Stimulated activated CD8-positive, alpha-beta memory T cell treated with anti-CD3 and anti-CD28 coated beads, Interleukin-12 subunit alpha, Interleukin-12 subunit beta, amount 100 ng/mL, for 1 hour (primary cell): ENCODE measurements around the gene USP9X.
"Not testable (repeated sequence)": the region's sequence is repeated elsewhere in the genome, so short reads cannot be mapped to it uniquely, and the experiment has no call there.

Experiments used
- DNase-seq: peaks from one replicate; pipeline ENCODE4 v3.0.0-alpha.2; 2020; ENCODE audit warnings: low read depth

USP9X gene

GRCh38 chrX:41084893-41085511, at the start of gene USP9X:
Gene USP9X (plus strand): TSS chrX:41085445. CDS start chrX:41123629, 38,184 bp downstream.
- peak; percentile 74 for DNase-seq

GRCh38 chrX:41035582-41035981, 49.7 kb upstream of the USP9X start:
- DNase-seq = no peak

GRCh38 chrX:41036668-41037326, 48.4 kb upstream of the USP9X start:
- no peak for DNase-seq

GRCh38 chrX:41043196-41043595, 42.0 kb upstream of the USP9X start:
- no peak for DNase-seq

GRCh38 chrX:41043674-41044345, 41.4 kb upstream of the USP9X start:
- no peak for DNase-seq

GRCh38 chrX:41045960-41046567, 39.2 kb upstream of the USP9X start:
- DNase-seq = no peak

- DNase-seq = no peak
These were observed 37.2 kb upstream of the USP9X start for GRCh38 chrX:41047878-41048534.

GRCh38 chrX:41050359-41050758, 34.9 kb upstream of the USP9X start:
- no peak for DNase-seq

- DNase-seq = no peak
These were observed 34.0 kb upstream of the USP9X start for GRCh38 chrX:41051288-41051687.

GRCh38 chrX:41055740-41056139, 29.5 kb upstream of the USP9X start:
- no peak for DNase-seq

- DNase-seq = not testable (repeated sequence)
These were observed 22.0 kb upstream of the USP9X start for GRCh38 chrX:41063276-41063675.

- DNase-seq = no peak
These were observed 21.2 kb upstream of the USP9X start for GRCh38 chrX:41064018-41064417.

- no peak for DNase-seq
These were observed 18.9 kb upstream of the USP9X start for GRCh38 chrX:41066391-41066790.

GRCh38 chrX:41066969-41067368, 18.3 kb upstream of the USP9X start:
- DNase-seq = no peak

GRCh38 chrX:41067721-41068120, 17.5 kb upstream of the USP9X start:
- DNase-seq = no peak

- no peak for DNase-seq
These were observed 8.5 kb upstream of the USP9X start for GRCh38 chrX:41076742-41077141.

GRCh38 chrX:41081821-41082220, 3.4 kb upstream of the USP9X start:
- DNase-seq = no peak

- no peak for DNase-seq
These were observed 2.5 kb upstream of the USP9X start for GRCh38 chrX:41082783-41083182.

- peak; percentile 92 for DNase-seq
These were observed 977 bp upstream of the USP9X start for GRCh38 chrX:41084044-41084892.

GRCh38 chrX:41085512-41085877, 250 bp downstream of the USP9X start:
- DNase-seq = peak; percentile 33

- peak; percentile 7 for DNase-seq
These were observed 807 bp downstream of the USP9X start for GRCh38 chrX:41085878-41086626.
